Loucy (cell line): Measurements from ENCODE around the gene MED13L.
A peak's percentile ranks its signal among the peaks of the same experiment; 100 is the strongest.

Experiments used
- H2AFZ ChIP-seq: fragments of 200-600 bp; sonication (generic); 2 replicates; pipeline ENCODE4 v1.6.0; 2016; ENCODE audit warnings: antibody characterized with exemption, mild to moderate bottlenecking, low read length, moderate library complexity
- H3F3A ChIP-seq: fragments of 200-600 bp; 2 replicates; pipeline ENCODE4 v1.6.0; 2016; ENCODE audit warnings: antibody characterized with exemption, low read depth, mild to moderate bottlenecking
- H3K27me3 ChIP-seq: fragments of 200-600 bp; sonication (generic); 2 replicates; pipeline ENCODE4 v1.6.1; 2014; ENCODE audit warnings: low read length, mild to moderate bottlenecking; ENCODE audit not compliant: insufficient read depth, poor library complexity, severe bottlenecking
- H3K36me3 ChIP-seq: fragments of 200-600 bp; sonication (generic); 2 replicates; pipeline ENCODE4 v1.6.1; 2016; ENCODE audit warnings: low read length; ENCODE audit not compliant: insufficient read depth
- H3K4me1 ChIP-seq: fragments of 200-600 bp; sonication (generic); 2 replicates; pipeline ENCODE4 v1.5.1; 2014; ENCODE audit warnings: low read length, mild to moderate bottlenecking; ENCODE audit not compliant: insufficient read depth, poor library complexity, severe bottlenecking
- H3K4me2 ChIP-seq: fragments of 200-600 bp; sonication (generic); 2 replicates; pipeline ENCODE4 v1.6.0; 2014; ENCODE audit warnings: antibody characterized with exemption, low read length, low read depth, mild to moderate bottlenecking; ENCODE audit not compliant: poor library complexity, severe bottlenecking
- H3K4me3 ChIP-seq: fragments of 200-600 bp; sonication (generic); 2 replicates; pipeline ENCODE4 v1.5.1; 2014; ENCODE audit warnings: low read length, mild to moderate bottlenecking, mixed read lengths; ENCODE audit not compliant: poor library complexity, severe bottlenecking
- H3K79me2 ChIP-seq: fragments of 200-600 bp; sonication (generic); 2 replicates; pipeline ENCODE4 v1.6.1; 2014; ENCODE audit warnings: low read length; ENCODE audit not compliant: insufficient read depth
- H3K9ac ChIP-seq: fragments of 200-600 bp; sonication (generic); 2 replicates; pipeline ENCODE4 v1.6.0; 2014; ENCODE audit warnings: mild to moderate bottlenecking, low read depth, low read length, moderate library complexity; ENCODE audit not compliant: poor library complexity, severe bottlenecking
- H3K9me2 ChIP-seq: fragments of 200-600 bp; sonication (generic); replicated peaks from 2 replicates; pipeline ENCODE4 v1.6.1; 2016; ENCODE audit warnings: low read depth, low read length, mixed read lengths
- H3K9me3 ChIP-seq: fragments of 200-600 bp; sonication (generic); 2 replicates; pipeline ENCODE4 v1.6.1; 2014; ENCODE audit warnings: mild to moderate bottlenecking, antibody characterized with exemption, low read length, low read depth; ENCODE audit not compliant: insufficient read depth
- H4K20me1 ChIP-seq: fragments of 200-600 bp; sonication (generic); 2 replicates; pipeline ENCODE4 v1.6.0; 2014; ENCODE audit warnings: antibody characterized with exemption, low read length, mild to moderate bottlenecking; ENCODE audit not compliant: insufficient read depth, poor library complexity, severe bottlenecking
- CTCF ChIP-seq: fragments of 200-600 bp; sonication (generic); conservative IDR thresholded peaks from 2 replicates; pipeline ENCODE4 v1.5.1; 2014; ENCODE audit warnings: mild to moderate bottlenecking, antibody characterized with exemption, low read length
- EZH2phosphoT487 ChIP-seq: fragments of 200-600 bp; IDR thresholded peaks from 2 replicates; pipeline ENCODE4 v1.6.1; 2018; ENCODE audit warnings: antibody characterized with exemption, mild to moderate bottlenecking, moderate library complexity, borderline replicate concordance

The MED13L gene

GRCh38 chr12:116145451-116145850 lies 132.0 kb downstream of the MED13L start:
- Histone ChIP-seq H3K9me2 (no peaks in the 10 kb centered on the region), H3K4me1 (peaks cover 54% of the 10 kb centered on the region), H3K27me3 (no peaks in the 10 kb centered on the region), H3K4me3 (no peak overlapping the region), H3K79me2 (peaks cover 93% of the 10 kb centered on the region), H4K20me1 (peaks cover 68% of the 10 kb centered on the region), H3F3A (0 out of 2 replicates have a peak, but pooled peaks cover 4% of the 10 kb centered on the region), H3K36me3 (no peaks in the 10 kb centered on the region), H3K4me2 (no peak overlapping the region), H3K9ac (no peak overlapping the region), H2AFZ (no peak overlapping the region), H3K9me3 (no peaks in the 10 kb centered on the region)
- no peak for TF ChIP-seq CTCF
- TF ChIP-seq EZH2phosphoT487: no peak

GRCh38 chr12:116144384-116144783 lies 133.1 kb downstream of the MED13L start:
- Histone ChIP-seq H3K9me3 (no peaks in the 10 kb centered on the region), H4K20me1 (peaks cover 61% of the 10 kb centered on the region), H3K9me2 (no peaks in the 10 kb centered on the region), H3K4me3 (peak overlapping the region; percentile 61), H3K4me2 (peak overlapping the region; percentile 77), H3K27me3 (no peaks in the 10 kb centered on the region), H2AFZ (no peak overlapping the region), H3K36me3 (no peaks in the 10 kb centered on the region), H3K79me2 (peaks cover 92% of the 10 kb centered on the region), H3K9ac (peak overlapping the region; percentile 33), H3F3A (0 out of 2 replicates have a peak, but pooled peaks cover 4% of the 10 kb centered on the region), H3K4me1 (peaks cover 50% of the 10 kb centered on the region)
- TF ChIP-seq CTCF (no peak), EZH2phosphoT487 (no peak)

GRCh38 chr12:116143909-116144308 lies 133.6 kb downstream of the MED13L start:
- peak overlapping the region; percentile 61 for H3K4me3 ChIP-seq
- no peaks in the 10 kb centered on the region for H3K9me3 ChIP-seq
- 0 out of 2 replicates have a peak, but pooled peaks cover 4% of the 10 kb centered on the region for H3F3A ChIP-seq
- H2AFZ ChIP-seq: no peak overlapping the region
- no peaks in the 10 kb centered on the region for H3K27me3 ChIP-seq
- no peaks in the 10 kb centered on the region for H3K36me3 ChIP-seq
- no peaks in the 10 kb centered on the region for H3K9me2 ChIP-seq
- H3K4me2 ChIP-seq: peak overlapping the region; percentile 77
- peaks cover 61% of the 10 kb centered on the region for H4K20me1 ChIP-seq
- peaks cover 50% of the 10 kb centered on the region for H3K4me1 ChIP-seq
- TF ChIP-seq CTCF: no peak
- TF ChIP-seq EZH2phosphoT487: no peak
- peak overlapping the region; percentile 33 for H3K9ac ChIP-seq
- peaks cover 92% of the 10 kb centered on the region for H3K79me2 ChIP-seq
